ENCODE data around the gene DAB2IP.

- no peak for TF ChIP-seq POLR2A (IDR thresholded peaks at IDR 0.05)
- no peak for TF ChIP-seq CTCF (IDR thresholded peaks at IDR 0.05)
Measured at GRCh38 chr9:121810489-121810888, 159.1 kb downstream of the DAB2IP start.

Data from tibial nerve (tissue), 3 donors.